ENCODE measurements around the gene SCN10A.

DNA sequence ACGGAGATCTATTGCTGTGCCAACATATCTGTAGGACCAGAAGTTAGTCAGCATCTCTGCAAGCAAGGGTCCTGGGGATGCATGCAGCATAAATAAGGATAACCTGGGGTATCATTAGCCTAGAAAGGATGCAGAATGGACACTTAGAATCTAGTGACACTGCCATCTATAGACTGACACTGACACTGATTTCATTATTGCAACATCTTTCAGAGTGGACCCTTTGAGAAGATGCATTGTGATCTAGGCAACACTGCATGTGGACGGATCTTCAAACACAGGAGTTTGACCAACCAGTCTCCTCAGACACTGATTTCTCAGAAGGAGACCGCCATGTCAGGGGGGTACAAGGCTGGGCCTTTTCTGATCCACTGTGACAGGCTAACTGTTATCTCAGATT lies 52.4 kb downstream of the SCN10A start:
- TF ChIP-seq, protein P1, sequence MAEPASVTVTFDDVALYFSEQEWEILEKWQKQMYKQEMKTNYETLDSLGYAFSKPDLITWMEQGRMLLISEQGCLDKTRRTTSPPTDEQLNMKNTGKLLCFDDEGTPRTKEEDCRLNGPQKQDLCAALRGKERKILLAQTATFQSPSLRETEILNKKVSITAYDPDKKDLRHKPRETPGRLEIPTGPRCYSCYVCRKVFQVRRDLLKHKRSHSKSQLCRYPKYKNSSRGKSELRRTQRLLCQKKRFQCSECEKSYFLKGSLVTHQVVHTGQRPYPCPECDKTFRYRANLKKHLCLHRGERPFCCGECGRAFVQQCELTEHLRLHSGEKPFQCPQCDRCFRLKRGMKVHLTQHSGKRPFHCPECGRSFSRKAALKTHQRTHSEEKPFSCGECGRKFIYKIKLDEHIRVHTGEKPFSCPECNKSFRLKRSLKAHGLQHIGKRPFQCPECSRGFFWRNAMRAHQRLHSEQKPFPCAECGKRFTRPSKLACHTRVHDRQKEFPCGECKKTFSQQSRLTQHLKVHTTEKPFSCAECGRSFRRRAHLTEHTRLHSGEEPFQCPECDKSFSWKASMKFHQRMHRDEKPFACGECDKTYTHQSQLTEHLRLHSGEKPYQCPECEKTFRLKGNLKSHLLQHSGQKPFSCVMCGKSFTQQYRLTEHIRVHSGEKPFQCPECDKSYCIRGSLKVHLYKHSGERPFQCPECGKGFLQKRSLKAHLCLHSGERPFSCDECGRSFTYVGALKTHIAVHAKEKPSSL (CRISPR knock-in tag; conservative IDR thresholded peaks at IDR 0.05) = no peak
- no peak for TF ChIP-seq GTF2I (CRISPR knock-in tag; conservative IDR thresholded peaks at IDR 0.05)
- TF ChIP-seq, protein P2, sequence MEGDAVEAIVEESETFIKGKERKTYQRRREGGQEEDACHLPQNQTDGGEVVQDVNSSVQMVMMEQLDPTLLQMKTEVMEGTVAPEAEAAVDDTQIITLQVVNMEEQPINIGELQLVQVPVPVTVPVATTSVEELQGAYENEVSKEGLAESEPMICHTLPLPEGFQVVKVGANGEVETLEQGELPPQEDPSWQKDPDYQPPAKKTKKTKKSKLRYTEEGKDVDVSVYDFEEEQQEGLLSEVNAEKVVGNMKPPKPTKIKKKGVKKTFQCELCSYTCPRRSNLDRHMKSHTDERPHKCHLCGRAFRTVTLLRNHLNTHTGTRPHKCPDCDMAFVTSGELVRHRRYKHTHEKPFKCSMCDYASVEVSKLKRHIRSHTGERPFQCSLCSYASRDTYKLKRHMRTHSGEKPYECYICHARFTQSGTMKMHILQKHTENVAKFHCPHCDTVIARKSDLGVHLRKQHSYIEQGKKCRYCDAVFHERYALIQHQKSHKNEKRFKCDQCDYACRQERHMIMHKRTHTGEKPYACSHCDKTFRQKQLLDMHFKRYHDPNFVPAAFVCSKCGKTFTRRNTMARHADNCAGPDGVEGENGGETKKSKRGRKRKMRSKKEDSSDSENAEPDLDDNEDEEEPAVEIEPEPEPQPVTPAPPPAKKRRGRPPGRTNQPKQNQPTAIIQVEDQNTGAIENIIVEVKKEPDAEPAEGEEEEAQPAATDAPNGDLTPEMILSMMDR (IDR thresholded peaks at IDR 0.05) = no peak
- no peak for TF ChIP-seq IRF1 (CRISPR knock-in tag; IDR thresholded peaks at IDR 0.05)
- no peak for TF ChIP-seq KAT7 (CRISPR knock-in tag; IDR thresholded peaks at IDR 0.05; ENCODE audit: borderline replicate concordance)
- TF ChIP-seq ELF4 (CRISPR knock-in tag; IDR thresholded peaks at IDR 0.05; ENCODE audit: low read depth) = no peak
